ENCODE results near the gene MCTP1.

The MCTP1 gene

DNA sequence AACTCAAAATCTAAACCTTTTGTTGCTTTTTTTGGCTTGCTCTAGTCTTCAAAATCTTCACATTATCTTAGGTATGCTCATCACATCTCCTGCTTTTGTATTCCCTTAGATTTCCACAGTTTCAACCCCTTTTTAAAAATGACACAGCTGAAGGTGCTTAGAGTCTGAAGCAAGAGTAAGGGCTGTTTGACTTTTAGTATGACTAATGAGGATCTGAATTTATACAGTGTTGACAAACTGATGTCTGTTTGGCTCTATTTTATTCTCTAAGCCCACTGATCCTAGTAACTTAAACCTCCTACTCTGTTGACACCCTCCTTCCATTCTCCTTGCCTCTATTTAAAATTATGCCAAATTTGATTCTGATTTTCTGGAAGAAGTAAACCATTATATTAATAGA is 200.1 kb downstream of the MCTP1 start:
- peaks cover 24% of the 10 kb centered on the region for H3K4me1 ChIP-seq (ENCODE audit: control insufficient read depth, insufficient read depth, low read length)
- no peak overlapping the region for H3K9ac ChIP-seq (ENCODE audit: low read depth, low read length)
- H3K4me2 ChIP-seq (ENCODE audit: low read length) = no peak overlapping the region
- H3K36me3 ChIP-seq (ENCODE audit: insufficient read depth, low read length) = no peaks in the 10 kb centered on the region
- H3K27me3 ChIP-seq (ENCODE audit: control insufficient read depth, insufficient read depth, low read length) = no peaks in the 10 kb centered on the region
- no peak overlapping the region for H3K4me3 ChIP-seq (ENCODE audit: low read length)
- H3K9me3 ChIP-seq (replicated peaks; ENCODE audit: low read length) = no peaks in the 10 kb centered on the region

DNA sequence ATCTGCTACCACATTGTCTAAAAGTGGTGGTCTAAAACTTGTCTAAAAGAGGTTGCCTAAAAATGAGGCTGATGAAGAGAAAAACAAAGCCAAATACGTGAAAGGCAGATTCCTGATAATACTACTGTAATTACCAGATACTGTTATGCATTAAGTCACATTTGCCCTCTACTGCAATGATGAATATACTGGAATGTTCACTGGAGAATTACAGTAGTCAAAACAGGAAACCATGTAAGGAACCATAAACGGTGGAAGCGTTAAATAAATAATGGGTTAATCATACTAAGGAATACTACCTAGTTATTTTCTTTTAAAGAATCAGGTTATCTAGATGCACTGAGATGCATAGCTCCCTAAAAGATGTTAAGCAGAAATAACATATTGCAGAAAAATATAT is 201.3 kb downstream of the MCTP1 start:
- no peaks in the 10 kb centered on the region for H3K27me3 ChIP-seq (ENCODE audit: control insufficient read depth, insufficient read depth, low read length)
- H3K9ac ChIP-seq (ENCODE audit: low read depth, low read length) = no peak overlapping the region
- H3K36me3 ChIP-seq (ENCODE audit: insufficient read depth, low read length) = no peaks in the 10 kb centered on the region
- H3K4me1 ChIP-seq (ENCODE audit: control insufficient read depth, insufficient read depth, low read length) = peaks cover 24% of the 10 kb centered on the region
- no peak overlapping the region for H3K4me3 ChIP-seq (ENCODE audit: low read length)
- no peaks in the 10 kb centered on the region for H3K9me3 ChIP-seq (replicated peaks; ENCODE audit: low read length)
- H3K4me2 ChIP-seq (ENCODE audit: low read length) = no peak overlapping the region

DNA sequence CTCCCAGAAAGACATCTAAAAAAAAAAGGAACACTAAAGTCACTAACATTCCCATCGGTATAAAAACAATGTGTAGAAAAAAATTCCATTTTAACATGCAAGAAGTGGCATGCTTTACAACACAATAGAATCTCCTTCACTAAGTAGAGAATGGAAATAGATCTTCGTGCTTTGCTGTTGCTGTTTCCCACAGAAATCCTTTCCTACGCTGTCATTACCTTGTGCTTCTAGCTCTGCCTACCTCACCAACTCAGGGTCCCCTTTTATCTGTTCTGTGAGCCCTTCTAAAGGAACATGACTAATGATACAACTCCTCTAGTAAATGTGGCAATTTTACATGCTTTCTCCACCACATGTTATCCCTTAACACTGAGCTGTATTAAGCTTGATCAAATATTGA is 202.9 kb downstream of the MCTP1 start:
- peak overlapping the region; percentile 75 for H3K4me2 ChIP-seq (ENCODE audit: low read length)
- H3K9me3 ChIP-seq (replicated peaks; ENCODE audit: low read length) = no peaks in the 10 kb centered on the region
- no peaks in the 10 kb centered on the region for H3K27me3 ChIP-seq (ENCODE audit: control insufficient read depth, insufficient read depth, low read length)
- peak overlapping the region; percentile 74 for H3K4me3 ChIP-seq (ENCODE audit: low read length)
- peak overlapping the region; percentile 88 for H3K9ac ChIP-seq (ENCODE audit: low read depth, low read length)
- H3K36me3 ChIP-seq (ENCODE audit: insufficient read depth, low read length) = no peaks in the 10 kb centered on the region
- H3K4me1 ChIP-seq (ENCODE audit: control insufficient read depth, insufficient read depth, low read length) = peaks cover 24% of the 10 kb centered on the region

DNA sequence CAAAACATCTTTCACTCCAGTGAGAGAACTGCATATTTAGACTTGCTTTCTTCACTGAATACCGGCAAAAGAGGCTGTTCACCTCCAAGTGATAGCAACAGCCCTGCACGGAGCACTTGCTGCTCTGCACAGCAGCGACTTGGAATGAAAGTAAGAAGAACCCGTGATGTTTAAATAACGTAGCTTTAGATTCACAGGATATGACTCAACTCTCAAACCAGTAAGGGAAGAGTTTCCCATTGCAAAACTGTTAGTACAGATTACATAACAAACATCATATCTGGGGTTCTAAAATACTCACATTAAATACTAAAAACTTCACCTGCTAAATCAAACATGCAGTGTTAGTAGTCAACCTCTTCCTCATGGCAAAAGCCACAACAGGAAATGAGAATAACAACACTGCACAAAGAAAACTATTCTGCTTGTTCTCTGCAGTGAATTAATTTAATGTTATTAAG is 203.4 kb downstream of the MCTP1 start:
- peak overlapping the region; percentile 88 for H3K9ac ChIP-seq (ENCODE audit: low read depth, low read length)
- no peaks in the 10 kb centered on the region for H3K27me3 ChIP-seq (ENCODE audit: control insufficient read depth, insufficient read depth, low read length)
- peak overlapping the region; percentile 75 for H3K4me2 ChIP-seq (ENCODE audit: low read length)
- H3K4me3 ChIP-seq (ENCODE audit: low read length) = peak overlapping the region; percentile 74
- no peaks in the 10 kb centered on the region for H3K9me3 ChIP-seq (replicated peaks; ENCODE audit: low read length)
- H3K4me1 ChIP-seq (ENCODE audit: control insufficient read depth, insufficient read depth, low read length) = peaks cover 25% of the 10 kb centered on the region
- H3K36me3 ChIP-seq (ENCODE audit: insufficient read depth, low read length) = no peaks in the 10 kb centered on the region

DNA sequence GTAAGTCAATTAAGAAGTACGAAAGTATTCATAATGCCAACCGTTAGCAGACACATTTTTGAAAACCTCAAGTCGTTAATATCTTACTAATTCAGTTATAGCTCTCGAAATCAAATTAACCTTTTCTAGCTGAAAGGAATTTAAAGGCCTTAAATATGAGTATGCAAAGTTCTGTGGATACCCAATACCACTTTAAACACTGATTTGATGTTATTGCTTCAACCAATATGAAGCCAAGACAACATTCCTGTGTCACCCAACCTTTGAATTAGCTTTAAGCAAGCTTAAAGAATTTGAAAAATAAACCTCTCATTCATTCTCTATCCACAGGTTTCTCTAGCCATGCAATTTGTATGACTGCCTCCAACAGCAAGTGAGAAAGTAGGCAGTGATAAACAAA is 204.5 kb downstream of the MCTP1 start:
- Histone ChIP-seq H3K36me3 (ENCODE audit: insufficient read depth, low read length) (no peaks in the 10 kb centered on the region), H3K4me2 (ENCODE audit: low read length) (peak overlapping the region; percentile 75), H3K9me3 (replicated peaks; ENCODE audit: low read length) (no peaks in the 10 kb centered on the region), H3K4me1 (ENCODE audit: control insufficient read depth, insufficient read depth, low read length) (peaks cover 28% of the 10 kb centered on the region), H3K27me3 (ENCODE audit: control insufficient read depth, insufficient read depth, low read length) (no peaks in the 10 kb centered on the region), H3K4me3 (ENCODE audit: low read length) (peak overlapping the region; percentile 74), H3K9ac (ENCODE audit: low read depth, low read length) (peak overlapping the region; percentile 88)

DNA sequence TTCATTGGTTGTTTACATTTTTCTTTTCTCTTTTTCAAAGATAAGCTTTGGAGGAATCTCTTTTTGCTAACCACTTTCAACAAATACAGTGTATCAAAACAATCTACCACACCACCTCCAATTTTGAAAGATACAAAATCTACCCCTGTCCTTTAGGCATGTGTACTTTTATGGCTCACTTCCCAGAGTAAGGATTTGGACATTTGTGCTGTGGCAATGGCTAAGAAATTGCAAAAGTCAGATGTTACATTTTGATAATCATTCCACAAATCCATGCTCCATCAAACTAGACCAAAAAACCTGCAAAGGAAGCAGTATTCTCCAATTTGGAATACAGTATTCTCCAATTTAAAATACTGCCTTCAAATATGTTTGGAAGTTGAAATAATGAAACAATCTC is 204.9 kb downstream of the MCTP1 start:
- peak overlapping the region; percentile 74 for H3K4me3 ChIP-seq (ENCODE audit: low read length)
- H3K9ac ChIP-seq (ENCODE audit: low read depth, low read length) = peak overlapping the region; percentile 88
- no peaks in the 10 kb centered on the region for H3K27me3 ChIP-seq (ENCODE audit: control insufficient read depth, insufficient read depth, low read length)
- no peaks in the 10 kb centered on the region for H3K36me3 ChIP-seq (ENCODE audit: insufficient read depth, low read length)
- peaks cover 28% of the 10 kb centered on the region for H3K4me1 ChIP-seq (ENCODE audit: control insufficient read depth, insufficient read depth, low read length)
- no peaks in the 10 kb centered on the region for H3K9me3 ChIP-seq (replicated peaks; ENCODE audit: low read length)
- H3K4me2 ChIP-seq (ENCODE audit: low read length) = peak overlapping the region; percentile 75

DNA sequence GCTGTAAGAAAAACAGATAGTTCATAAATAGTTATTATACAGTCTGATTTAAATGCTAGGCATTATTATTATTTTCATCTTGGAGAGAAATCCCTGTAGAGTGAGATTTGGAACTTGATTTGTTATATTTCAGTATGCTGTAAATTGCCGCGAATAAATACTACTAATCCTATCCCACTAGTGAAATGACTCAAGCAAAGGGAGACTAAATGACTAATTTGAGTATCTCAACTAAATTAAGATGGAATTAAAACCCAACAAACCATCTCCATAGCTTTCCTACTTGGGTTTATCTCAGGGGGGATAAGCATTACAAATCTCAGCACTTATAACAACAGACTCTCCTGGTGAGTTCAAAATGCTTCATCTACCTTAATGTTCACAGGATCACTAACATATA is 206.0 kb downstream of the MCTP1 start:
- H3K4me3 ChIP-seq (ENCODE audit: low read length) = peak overlapping the region; percentile 49

DNA sequence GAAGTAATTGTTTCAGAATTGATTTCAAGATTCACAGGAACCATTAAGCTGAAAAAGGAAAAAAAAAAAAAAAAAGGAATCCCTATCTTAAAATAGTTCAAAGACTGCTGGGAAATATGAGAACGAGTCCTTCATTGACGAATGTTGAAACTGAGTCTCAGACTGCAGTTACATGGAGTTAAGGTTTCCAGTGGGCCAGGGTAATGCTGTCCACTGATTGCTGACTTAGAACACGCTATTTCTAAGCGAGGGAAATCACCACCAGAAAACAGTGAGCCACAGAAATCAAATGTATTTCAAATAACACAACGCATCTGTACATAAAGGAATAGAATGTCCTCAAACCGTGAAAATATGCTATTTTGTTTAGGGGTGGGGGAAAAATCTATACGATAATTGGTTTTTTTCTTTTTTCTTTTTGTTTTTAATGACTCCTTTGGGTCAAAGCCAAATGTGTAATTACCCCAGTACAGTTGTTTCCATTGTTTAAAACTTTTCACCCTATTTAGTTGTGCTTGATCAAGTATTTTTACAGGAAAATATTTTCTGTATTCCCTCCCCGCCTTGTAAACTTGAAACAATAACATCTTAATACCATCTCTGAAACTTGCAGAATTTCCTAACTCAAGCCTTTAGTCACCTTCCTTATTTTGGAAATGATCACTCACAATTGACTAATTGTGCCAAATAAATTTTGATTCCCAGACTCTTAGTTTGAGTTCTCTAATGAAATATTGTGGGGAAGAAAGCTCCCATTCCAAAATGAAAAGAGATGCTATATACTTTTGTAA is 208.3 kb downstream of the MCTP1 start:
- no peak overlapping the region for H3K9ac ChIP-seq (ENCODE audit: low read depth, low read length)
- no peaks in the 10 kb centered on the region for H3K27me3 ChIP-seq (ENCODE audit: control insufficient read depth, insufficient read depth, low read length)
- H3K4me2 ChIP-seq (ENCODE audit: low read length) = no peak overlapping the region
- no peak overlapping the region for H3K4me3 ChIP-seq (ENCODE audit: low read length)
- no peaks in the 10 kb centered on the region for H3K9me3 ChIP-seq (replicated peaks; ENCODE audit: low read length)
- peaks cover 4% of the 10 kb centered on the region for H3K4me1 ChIP-seq (ENCODE audit: control insufficient read depth, insufficient read depth, low read length)
- no peaks in the 10 kb centered on the region for H3K36me3 ChIP-seq (ENCODE audit: insufficient read depth, low read length)

More for the DNA sequence above, 206.0 kb downstream of the MCTP1 start:
- Histone ChIP-seq H3K36me3 (ENCODE audit: insufficient read depth, low read length) (no peaks in the 10 kb centered on the region), H3K27me3 (ENCODE audit: control insufficient read depth, insufficient read depth, low read length) (no peaks in the 10 kb centered on the region), H3K4me2 (ENCODE audit: low read length) (peak overlapping the region; percentile 75), H3K9me3 (replicated peaks; ENCODE audit: low read length) (no peaks in the 10 kb centered on the region), H3K9ac (ENCODE audit: low read depth, low read length) (no peak overlapping the region), H3K4me1 (ENCODE audit: control insufficient read depth, insufficient read depth, low read length) (peaks cover 23% of the 10 kb centered on the region)

DNA sequence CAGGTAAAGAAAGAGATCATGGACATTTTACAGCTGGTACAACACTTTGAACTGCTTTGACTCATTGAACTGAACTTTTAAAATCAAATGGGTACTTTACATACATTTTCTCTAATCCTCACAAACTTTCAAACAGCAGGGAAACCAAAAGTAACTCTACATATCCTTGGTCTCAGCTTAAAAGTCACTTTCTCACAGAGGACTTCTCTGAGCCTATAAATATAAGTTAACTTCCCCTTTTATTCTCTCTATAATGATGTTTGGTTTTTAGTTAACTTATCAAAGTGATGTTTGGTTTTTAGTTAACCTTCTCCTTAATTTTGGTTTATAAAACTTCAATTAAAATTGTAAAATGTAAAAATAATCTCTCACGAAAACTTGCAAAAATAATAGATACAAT is 209.8 kb downstream of the MCTP1 start:
- peaks cover 4% of the 10 kb centered on the region for H3K4me1 ChIP-seq (ENCODE audit: control insufficient read depth, insufficient read depth, low read length)

DNA sequence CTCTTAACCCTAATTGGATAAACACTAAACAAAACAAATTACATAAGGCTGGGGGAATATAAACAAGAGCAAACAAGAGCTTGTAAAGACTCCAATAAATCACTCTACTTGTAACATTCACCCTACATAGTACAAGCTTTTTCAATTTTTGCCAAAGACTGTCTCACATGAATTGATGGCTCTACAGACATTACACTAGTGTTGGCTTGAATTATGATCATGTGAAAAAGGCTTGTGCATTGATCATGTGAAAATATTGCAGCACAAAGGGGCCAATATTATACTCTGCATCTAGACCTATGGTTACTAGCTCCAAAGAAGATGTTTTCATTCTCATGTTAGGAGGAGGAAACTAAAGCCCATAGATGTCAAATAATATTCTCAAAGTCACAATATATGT is 212.6 kb downstream of the MCTP1 start:
- Histone ChIP-seq H3K27me3 (ENCODE audit: control insufficient read depth, insufficient read depth, low read length) (no peaks in the 10 kb centered on the region), H3K4me3 (ENCODE audit: low read length) (no peak overlapping the region), H3K9ac (ENCODE audit: low read depth, low read length) (no peak overlapping the region), H3K4me1 (ENCODE audit: control insufficient read depth, insufficient read depth, low read length) (peaks cover 4% of the 10 kb centered on the region), H3K9me3 (replicated peaks; ENCODE audit: low read length) (no peaks in the 10 kb centered on the region), H3K4me2 (ENCODE audit: low read length) (no peak overlapping the region), H3K36me3 (ENCODE audit: insufficient read depth, low read length) (no peaks in the 10 kb centered on the region)

More for the DNA sequence above, 209.8 kb downstream of the MCTP1 start:
- Histone ChIP-seq H3K36me3 (ENCODE audit: insufficient read depth, low read length) (no peaks in the 10 kb centered on the region), H3K27me3 (ENCODE audit: control insufficient read depth, insufficient read depth, low read length) (no peaks in the 10 kb centered on the region), H3K4me3 (ENCODE audit: low read length) (no peak overlapping the region), H3K4me2 (ENCODE audit: low read length) (no peak overlapping the region), H3K9ac (ENCODE audit: low read depth, low read length) (no peak overlapping the region), H3K9me3 (replicated peaks; ENCODE audit: low read length) (no peaks in the 10 kb centered on the region)

DNA sequence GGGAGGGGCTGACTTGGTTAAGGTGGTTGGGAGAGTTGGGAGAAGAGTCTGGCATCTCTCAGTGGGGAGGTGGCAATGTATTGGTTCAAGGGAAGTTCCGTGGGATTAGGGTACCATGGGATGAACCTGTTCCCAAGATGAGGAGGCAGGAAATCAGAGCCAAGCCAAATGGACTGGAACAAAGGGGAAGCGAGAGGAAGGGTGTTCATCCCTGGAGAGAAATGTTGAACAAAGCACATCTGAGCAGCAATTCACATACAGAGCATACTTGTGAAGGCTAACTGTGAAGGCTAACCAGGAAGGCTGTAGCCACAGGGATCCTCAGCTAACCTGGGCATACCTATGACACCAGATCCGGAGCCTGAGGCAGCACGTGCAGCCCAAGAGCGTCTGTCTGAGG is 214.0 kb downstream of the MCTP1 start:
- Histone ChIP-seq H3K9ac (ENCODE audit: low read depth, low read length) (no peak overlapping the region), H3K9me3 (replicated peaks; ENCODE audit: low read length) (no peaks in the 10 kb centered on the region), H3K36me3 (ENCODE audit: insufficient read depth, low read length) (no peaks in the 10 kb centered on the region), H3K4me2 (ENCODE audit: low read length) (no peak overlapping the region), H3K4me1 (ENCODE audit: control insufficient read depth, insufficient read depth, low read length) (no peaks in the 10 kb centered on the region), H3K27me3 (ENCODE audit: control insufficient read depth, insufficient read depth, low read length) (no peaks in the 10 kb centered on the region), H3K4me3 (ENCODE audit: low read length) (no peak overlapping the region)

DNA sequence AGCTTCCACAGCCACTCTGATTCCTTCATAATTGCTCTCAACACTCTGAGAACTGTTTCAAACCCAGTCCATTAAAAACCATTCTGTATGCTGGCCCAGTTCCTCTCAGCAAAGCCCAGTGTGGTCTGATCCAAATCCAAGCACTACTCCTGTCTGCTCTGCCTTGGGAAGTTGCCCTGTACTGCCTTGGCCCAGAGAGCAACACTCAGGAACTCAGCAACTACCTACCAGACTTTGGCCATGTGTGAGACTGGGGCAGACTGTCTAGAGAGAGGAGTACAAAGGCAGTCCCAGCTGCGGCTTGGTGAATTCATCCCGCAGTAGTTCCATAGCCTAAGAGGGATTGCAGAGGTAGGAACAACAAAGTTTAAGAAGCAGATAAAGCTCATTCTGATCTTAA is 214.4 kb downstream of the MCTP1 start:
- Histone ChIP-seq H3K36me3 (ENCODE audit: insufficient read depth, low read length) (no peaks in the 10 kb centered on the region), H3K9ac (ENCODE audit: low read depth, low read length) (no peak overlapping the region), H3K9me3 (replicated peaks; ENCODE audit: low read length) (no peaks in the 10 kb centered on the region), H3K27me3 (ENCODE audit: control insufficient read depth, insufficient read depth, low read length) (no peaks in the 10 kb centered on the region), H3K4me3 (ENCODE audit: low read length) (no peak overlapping the region), H3K4me2 (ENCODE audit: low read length) (no peak overlapping the region), H3K4me1 (ENCODE audit: control insufficient read depth, insufficient read depth, low read length) (no peaks in the 10 kb centered on the region)
